ENCODE data around the gene TMEM51.

DNA sequence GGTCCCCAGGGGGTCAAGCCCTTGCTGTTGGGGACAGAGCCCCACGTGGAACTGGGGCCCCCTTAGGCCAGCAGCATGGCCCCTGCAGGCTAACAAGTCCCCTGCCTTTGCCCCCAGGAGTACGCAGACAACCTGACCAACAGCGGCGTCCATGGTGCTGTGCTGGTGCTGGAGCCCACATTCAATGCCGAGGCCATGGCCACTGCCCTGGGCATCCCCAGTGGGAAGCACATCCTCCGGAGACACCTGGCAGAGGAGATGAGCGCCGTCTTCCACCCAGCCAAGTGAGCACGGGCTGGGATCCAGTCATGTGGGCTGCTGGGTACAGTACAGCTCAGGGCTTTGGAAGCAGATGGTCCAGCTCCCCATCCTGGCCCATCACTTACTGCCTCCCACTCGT lies 49.6 kb upstream of the TMEM51 start:
- no peak for TF ChIP-seq POLR2A (IDR thresholded peaks at IDR 0.05; ENCODE audit: extremely low read depth, insufficient read length)
- TF ChIP-seq, protein P1, sequence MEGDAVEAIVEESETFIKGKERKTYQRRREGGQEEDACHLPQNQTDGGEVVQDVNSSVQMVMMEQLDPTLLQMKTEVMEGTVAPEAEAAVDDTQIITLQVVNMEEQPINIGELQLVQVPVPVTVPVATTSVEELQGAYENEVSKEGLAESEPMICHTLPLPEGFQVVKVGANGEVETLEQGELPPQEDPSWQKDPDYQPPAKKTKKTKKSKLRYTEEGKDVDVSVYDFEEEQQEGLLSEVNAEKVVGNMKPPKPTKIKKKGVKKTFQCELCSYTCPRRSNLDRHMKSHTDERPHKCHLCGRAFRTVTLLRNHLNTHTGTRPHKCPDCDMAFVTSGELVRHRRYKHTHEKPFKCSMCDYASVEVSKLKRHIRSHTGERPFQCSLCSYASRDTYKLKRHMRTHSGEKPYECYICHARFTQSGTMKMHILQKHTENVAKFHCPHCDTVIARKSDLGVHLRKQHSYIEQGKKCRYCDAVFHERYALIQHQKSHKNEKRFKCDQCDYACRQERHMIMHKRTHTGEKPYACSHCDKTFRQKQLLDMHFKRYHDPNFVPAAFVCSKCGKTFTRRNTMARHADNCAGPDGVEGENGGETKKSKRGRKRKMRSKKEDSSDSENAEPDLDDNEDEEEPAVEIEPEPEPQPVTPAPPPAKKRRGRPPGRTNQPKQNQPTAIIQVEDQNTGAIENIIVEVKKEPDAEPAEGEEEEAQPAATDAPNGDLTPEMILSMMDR (IDR thresholded peaks at IDR 0.05; ENCODE audit: low read depth, low read length): no peak
- no peak for TF ChIP-seq MYC (IDR thresholded peaks at IDR 0.05; ENCODE audit: low read depth, low read length)
